MCF 10A (cell line): ENCODE measurements around the gene PLD4. TPM values are rescaled to one million over a fixed set of nuclear protein-coding genes. Genes with fewer than 3 reads are reported as not detected.
"Not testable (repeated sequence)": the region's sequence is repeated elsewhere in the genome, so short reads cannot be mapped to it uniquely, and the experiment has no call there.

Experiments
- BruUV-seq: library from RNA; stranded (reverse); fragments of 400-500 nt; replicated peaks from 2 replicates; lab custom pipeline; 2021; lab: Mats Ljungman, UMichigan
- CTCF ChIA-PET: fragments of 300-600 bp; sonication (Branson Sonifier 250); formaldehyde crosslinking; extraction: SDS; loops from one replicate; lab custom pipeline; 2021; ENCODE audit warnings: antibody characterized with exemption, inconsistent platforms; lab: Yijun Ruan, JAX
- POLR2A ChIA-PET: fragments of 300-600, 350-650 bp; sonication (Branson Sonifier 250); formaldehyde crosslinking; extraction: SDS; loops from one replicate; lab custom pipeline; 2020; ENCODE audit warnings: antibody characterized with exemption, inconsistent platforms; lab: Yijun Ruan, JAX
- DNase-seq: peaks from one replicate; pipeline ENCODE4 v3.0.0-alpha.2; 2018; ENCODE audit not compliant: unreplicated experiment
- H3K27ac Mint-ChIP-seq: one replicate; pipeline ENCODE4 v1.8.0; 2022; ENCODE audit warnings: mild to moderate bottlenecking, low read depth, mixed read lengths; ENCODE audit not compliant: unreplicated experiment
- H3K27me3 Mint-ChIP-seq: one replicate; pipeline ENCODE4 v1.8.0; 2022; ENCODE audit warnings: mixed read lengths; ENCODE audit not compliant: insufficient read depth, unreplicated experiment
- H3K36me3 Mint-ChIP-seq: one replicate; pipeline ENCODE4 v1.8.0; 2022; ENCODE audit warnings: mild to moderate bottlenecking, moderate library complexity, mixed read lengths; ENCODE audit not compliant: insufficient read depth, unreplicated experiment
- H3K4me1 Mint-ChIP-seq: one replicate; pipeline ENCODE4 v1.8.0; 2022; ENCODE audit warnings: mixed read lengths; ENCODE audit not compliant: insufficient read depth, unreplicated experiment
- H3K4me3 Mint-ChIP-seq: one replicate; pipeline ENCODE4 v1.8.0; 2022; ENCODE audit warnings: mild to moderate bottlenecking, moderate library complexity, mixed read lengths; ENCODE audit not compliant: unreplicated experiment
- H3K9me3 Mint-ChIP-seq: one replicate; pipeline ENCODE4 v1.8.0; 2022; ENCODE audit warnings: mixed read lengths; ENCODE audit not compliant: unreplicated experiment
- CTCF ChIP-seq: fragments of 200-600 bp; IDR thresholded peaks from one replicate; pipeline ENCODE4 v1.8.0; 2022; ENCODE audit warnings: antibody characterized with exemption, mild to moderate bottlenecking; ENCODE audit not compliant: unreplicated experiment
- intact Hi-C: fragments of 100-400 bp; cut with micrococcal nuclease; formaldehyde crosslinking; loops from 2 replicates; pipeline ENCODE4 v1.14.1; 2022
- total RNA-seq: library from RNA; stranded (reverse); gene quantifications from 2 replicates; pipeline ENCODE4 v1.2.3, GENCODE V29; 2022

The PLD4 gene
- total RNA-seq, 1 experiment from 2014 or later = not detected

- Mint-ChIP-seq H3K36me3 (peaks cover 17% of the 10 kb centered on the region), H3K4me1 (no peaks in the 10 kb centered on the region), H3K27ac (no peak overlapping the region), H3K9me3 (no peaks in the 10 kb centered on the region), H3K27me3 (no peaks in the 10 kb centered on the region), H3K4me3 (no peak overlapping the region)
- no peak for TF ChIP-seq CTCF
- no TSS peak for BruUV-seq
- intact Hi-C loops = no loop called here
- ChIA-PET CTCF (interaction anchor here (0.6 to 1.5 kb wide), 3 partner anchors 9 to 193 kb away, joined by 3 read pairs; no protein-coding TSS in a partner anchor), POLR2A (no interaction called here)
- no peak for DNase-seq
These were observed 36.8 kb upstream of the PLD4 start for GRCh38 chr14:104887623-104888488.

GRCh38 chr14:104888489-104889374 lies 35.9 kb upstream of the PLD4 start:
- peaks cover 17% of the 10 kb centered on the region for H3K36me3 Mint-ChIP-seq
- H3K27ac Mint-ChIP-seq = no peak overlapping the region
- TF ChIP-seq CTCF = no peak
- H3K4me1 Mint-ChIP-seq = no peaks in the 10 kb centered on the region
- no peaks in the 10 kb centered on the region for H3K27me3 Mint-ChIP-seq
- POLR2A ChIA-PET = interaction anchor here (0.7 kb wide), 1 partner anchor 893 kb away, joined by 5 read pairs; no protein-coding TSS in a partner anchor
- CTCF ChIA-PET = interaction anchor here (0.6 kb wide), 1 partner anchor 8 kb away, joined by 3 read pairs; no protein-coding TSS in a partner anchor
- no TSS peak for BruUV-seq
- no peak for DNase-seq
- no peaks in the 10 kb centered on the region for H3K9me3 Mint-ChIP-seq
- intact Hi-C loops = no loop called here
- no peak overlapping the region for H3K4me3 Mint-ChIP-seq

- no peak for TF ChIP-seq CTCF
- no peaks in the 10 kb centered on the region for H3K9me3 Mint-ChIP-seq
- H3K27ac Mint-ChIP-seq = no peak overlapping the region
- peaks cover 17% of the 10 kb centered on the region for H3K36me3 Mint-ChIP-seq
- BruUV-seq = no TSS peak
- ChIA-PET POLR2A (interaction anchor here (0.7 kb wide), 1 partner anchor 893 kb away, joined by 5 read pairs; no protein-coding TSS in a partner anchor), CTCF (no interaction called here)
- no peak overlapping the region for H3K4me3 Mint-ChIP-seq
- no peak for DNase-seq
- no peaks in the 10 kb centered on the region for H3K4me1 Mint-ChIP-seq
- intact Hi-C loops = no loop called here
- no peaks in the 10 kb centered on the region for H3K27me3 Mint-ChIP-seq
These were observed 35.3 kb upstream of the PLD4 start for GRCh38 chr14:104889375-104889757.

- H3K4me1 Mint-ChIP-seq, intact Hi-C loops, H3K4me3 Mint-ChIP-seq, DNase-seq, H3K27ac Mint-ChIP-seq, CTCF ChIA-PET, BruUV-seq, POLR2A ChIA-PET, H3K9me3 Mint-ChIP-seq, H3K27me3 Mint-ChIP-seq: not testable (repeated sequence)
- H3K36me3 Mint-ChIP-seq = peaks cover 18% of the 10 kb centered on the region
These were observed 34.4 kb upstream of the PLD4 start for GRCh38 chr14:104890292-104890691.
